Naive thymus-derived CD4-positive, alpha-beta T cell (primary cell): ENCODE data around the gene AGAP1. TPM values are rescaled to one million over a fixed set of nuclear protein-coding genes. Genes with fewer than 3 reads are reported as not detected.

Experiments used
- ATAC-seq: fragments of 150-1000 bp; cut with Tn5 transposase; 2 replicates; pipeline ENCODE4 v1.10.0; 2021; ENCODE audit warnings: mild to moderate bottlenecking, moderate library complexity
- CTCF ChIA-PET: fragments of 350-600 bp; sonication (Branson Sonifier 250); formaldehyde crosslinking; loops from one replicate; lab custom pipeline; 2021; ENCODE audit warnings: antibody characterized with exemption; lab: Charles Lee
- POLR2A ChIA-PET: fragments of 350-600 bp; sonication (Branson Sonifier 250); formaldehyde crosslinking; loops from one replicate; lab custom pipeline; 2021; ENCODE audit warnings: antibody characterized with exemption, inconsistent platforms; lab: Charles Lee
- DNase-seq, 9 donors: peaks; one replicate each; pipeline versions ENCODE4 v3.0.0 to v3.0.0-alpha.2; 2020 to 2022; ENCODE audit warnings: mixed read lengths in 1 of 9
- H3K27ac ChIP-seq: one replicate; pipeline ENCODE4 v1.7.0; 2013; ENCODE audit warnings: mild to moderate bottlenecking, low read depth, low read length, moderate library complexity
- H3K27me3 ChIP-seq, 2 donors: one replicate each; pipeline ENCODE4 v1.7.0; 2013; ENCODE audit warnings: low read length in 2 of 2, mild to moderate bottlenecking in 2 of 2, moderate library complexity in 2 of 2; ENCODE audit not compliant: control insufficient read depth in 2 of 2, insufficient read depth in 2 of 2
- H3K36me3 ChIP-seq, 3 experiments: 1 replicate in 2 of 3; 2 replicates in 1 of 3; pipeline ENCODE4 v1.7.0; 2013; ENCODE audit warnings: low read length in 3 of 3, mild to moderate bottlenecking in 3 of 3, moderate library complexity in 1 of 3; ENCODE audit not compliant: insufficient read depth in 3 of 3, control insufficient read depth in 2 of 3
- H3K4me1 ChIP-seq, 2 donors: one replicate each; pipeline ENCODE4 v1.7.0; 2013; ENCODE audit warnings: low read length in 2 of 2, mild to moderate bottlenecking in 2 of 2, moderate library complexity in 1 of 2; ENCODE audit not compliant: control insufficient read depth in 2 of 2, insufficient read depth in 2 of 2
- H3K4me3 ChIP-seq: 2 replicates; pipeline ENCODE4 v1.7.0; 2013; ENCODE audit warnings: mild to moderate bottlenecking, low read length
- H3K9me3 ChIP-seq, 3 experiments: 1 replicate in 2 of 3; 2 replicates in 1 of 3; pipeline ENCODE4 v1.7.0; 2013; ENCODE audit warnings: low read length in 3 of 3; ENCODE audit not compliant: control insufficient read depth in 2 of 3
- H3K27ac Mint-ChIP-seq, 9 donors: one replicate each; pipeline ENCODE4 v1.8.0; 2020 to 2022; ENCODE audit warnings: mixed read lengths in 9 of 9, mild to moderate bottlenecking in 8 of 9, moderate library complexity in 5 of 9, inconsistent platforms in 2 of 9
- H3K27me3 Mint-ChIP-seq, 5 donors: one replicate each; pipeline ENCODE4 v1.8.0; 2021 to 2022; ENCODE audit warnings: mixed read lengths in 5 of 5, mild to moderate bottlenecking in 1 of 5
- H3K36me3 Mint-ChIP-seq, 5 donors: one replicate each; pipeline ENCODE4 v1.8.0; 2020 to 2022; ENCODE audit warnings: mixed read lengths in 5 of 5, mild to moderate bottlenecking in 3 of 5, inconsistent platforms in 1 of 5
- H3K4me1 Mint-ChIP-seq, 7 donors: one replicate each; pipeline ENCODE4 v1.8.0; 2020 to 2022; ENCODE audit warnings: mixed read lengths in 7 of 7, mild to moderate bottlenecking in 3 of 7, inconsistent platforms in 1 of 7
- H3K4me3 Mint-ChIP-seq, 10 donors: one replicate each; pipeline ENCODE4 v1.8.0; 2020 to 2022; ENCODE audit warnings: mild to moderate bottlenecking in 10 of 10, mixed read lengths in 10 of 10, moderate library complexity in 6 of 10, inconsistent platforms in 2 of 10
- H3K9me3 Mint-ChIP-seq, 11 donors: one replicate each; pipeline ENCODE4 v1.8.0; 2020 to 2022; ENCODE audit warnings: mixed read lengths in 11 of 11, mild to moderate bottlenecking in 4 of 11, inconsistent platforms in 1 of 11, moderate library complexity in 1 of 11
- intact Hi-C, 2 donors: fragments of 100-400 bp; cut with micrococcal nuclease; formaldehyde crosslinking; loops; one replicate each; pipeline ENCODE4 v1.15.1; 2023
- polyA plus RNA-seq, 2 donors: library from polyadenylated mRNA; unstranded; fragments of 300-500 nt; fragmentation: Illumina TruSeq; gene quantifications; one replicate each; pipeline ENCODE4 v1.2.3, GENCODE V29; 2021
- total RNA-seq, 6 experiments: library from RNA in 5 of 6; stranded (reverse) in 5 of 6; gene quantifications; 1 replicate in 5 of 6; 2 replicates in 1 of 6; pipeline ENCODE4 v1.2.3 and lab custom pipeline; 2021 to 2026

Gene AGAP1
- total and polyA plus RNA-seq, 7 experiments from 2014 or later = 0.35 to 9.6 (median 0.85) TPM; not detected in 2

DNA sequence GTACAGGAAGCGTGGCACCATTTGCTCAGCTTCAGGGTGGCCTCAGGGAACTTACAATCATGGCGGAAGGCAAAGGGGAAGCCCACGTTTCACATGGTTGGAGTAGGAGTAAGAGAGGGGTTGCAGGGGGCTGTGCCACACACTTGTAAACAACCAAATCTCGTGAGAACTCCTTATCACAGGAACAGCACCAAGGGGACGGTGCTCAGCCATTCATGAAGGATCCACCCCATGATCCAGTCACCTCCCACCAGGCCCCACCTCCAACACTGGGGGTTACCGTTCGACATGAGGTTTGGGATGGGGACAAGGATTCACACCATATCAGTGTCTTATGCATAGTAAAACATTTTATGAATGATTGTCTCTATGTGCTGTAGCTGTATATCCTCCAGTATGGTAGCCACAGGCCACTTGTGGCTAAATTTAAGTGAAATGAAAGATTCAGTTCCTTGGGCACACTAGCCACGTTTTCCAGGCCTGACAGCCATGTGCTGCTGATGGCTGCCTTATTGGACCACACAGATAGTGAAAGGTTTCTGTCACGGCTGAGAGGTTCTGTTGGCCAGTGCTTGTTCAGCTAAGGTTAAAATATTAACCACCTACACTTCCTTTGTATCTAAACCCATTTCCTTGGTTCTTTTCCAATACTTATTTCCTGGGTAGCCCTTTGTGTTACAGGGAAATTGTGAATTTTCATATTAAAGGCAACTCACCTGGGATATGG, 77.3 kb downstream of the AGAP1 start:
- H3K4me1 Mint-ChIP-seq = peaks cover 0 to 3% (median 0%) of the 10 kb centered on the region in 7 donors
- H3K27ac Mint-ChIP-seq = no peak overlapping the region
- Histone ChIP-seq H3K4me1 (no peaks in the 10 kb centered on the region), H3K27ac (no peak overlapping the region), H3K27me3 (no peaks in the 10 kb centered on the region), H3K36me3 (no peaks in the 10 kb centered on the region), H3K4me3 (no peak overlapping the region), H3K9me3 (no peaks in the 10 kb centered on the region)
- H3K27me3 Mint-ChIP-seq = peaks cover 0 to 38% (median 12%) of the 10 kb centered on the region in 5 donors
- DNase-seq = no peak
- ATAC-seq = no peak
- H3K36me3 Mint-ChIP-seq = no peaks in the 10 kb centered on the region
- H3K4me3 Mint-ChIP-seq = no peak overlapping the region
- ChIA-PET POLR2A (no interaction called here), CTCF (no interaction called here)
- intact Hi-C loops = no loop called here
- H3K9me3 Mint-ChIP-seq = peaks cover 0 to 12% (median 0%) of the 10 kb centered on the region in 11 donors

DNA sequence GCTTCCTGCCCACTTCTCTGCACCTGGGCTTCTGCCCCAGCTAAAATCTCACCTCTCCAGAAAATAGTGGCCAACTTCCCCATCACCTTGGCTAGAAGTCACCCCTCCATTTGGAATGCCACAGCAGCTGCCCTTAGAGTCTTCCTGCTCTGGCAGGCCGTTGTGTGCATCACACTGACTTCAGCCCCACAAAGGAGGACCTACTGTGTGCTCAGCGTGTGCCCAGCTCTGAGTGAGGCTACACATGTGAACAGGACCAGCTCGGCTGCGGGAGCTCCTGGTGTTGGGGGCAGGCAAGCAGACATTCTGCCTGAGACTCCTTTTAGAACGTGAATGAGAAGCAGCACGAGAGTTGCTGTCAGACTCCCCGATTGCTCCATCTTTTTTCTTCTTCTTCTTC, 78.7 kb downstream of the AGAP1 start:
- ChIA-PET CTCF (no interaction called here), POLR2A (no interaction called here)
- Histone ChIP-seq H3K27me3 (no peaks in the 10 kb centered on the region), H3K4me3 (no peak overlapping the region), H3K9me3 (no peaks in the 10 kb centered on the region), H3K27ac (no peak overlapping the region), H3K36me3 (no peaks in the 10 kb centered on the region), H3K4me1 (no peaks in the 10 kb centered on the region)
- H3K36me3 Mint-ChIP-seq = no peaks in the 10 kb centered on the region
- intact Hi-C loops = no loop called here
- peaks cover 0 to 12% (median 0%) of the 10 kb centered on the region in 11 donors for H3K9me3 Mint-ChIP-seq
- peak overlapping the region in 1 of 9 donors; percentile 71 for H3K27ac Mint-ChIP-seq
- peaks cover 0 to 3% (median 0%) of the 10 kb centered on the region in 7 donors for H3K4me1 Mint-ChIP-seq
- DNase-seq (no peak), ATAC-seq (no peak)
- H3K4me3 Mint-ChIP-seq = no peak overlapping the region
- H3K27me3 Mint-ChIP-seq = peaks cover 0 to 26% (median 9%) of the 10 kb centered on the region in 5 donors

- Histone ChIP-seq H3K4me1 (no peaks in the 10 kb centered on the region), H3K27ac (no peak overlapping the region), H3K9me3 (no peaks in the 10 kb centered on the region), H3K36me3 (no peaks in the 10 kb centered on the region), H3K4me3 (no peak overlapping the region), H3K27me3 (no peaks in the 10 kb centered on the region)
- no peak overlapping the region for H3K27ac Mint-ChIP-seq
- H3K4me3 Mint-ChIP-seq = no peak overlapping the region
- peaks cover 0 to 25% (median 9%) of the 10 kb centered on the region in 5 donors for H3K27me3 Mint-ChIP-seq
- H3K4me1 Mint-ChIP-seq = no peaks in the 10 kb centered on the region
- CTCF ChIA-PET = interaction anchor here (0.7 kb wide), 1 partner anchor 672 kb away, joined by 3 read pairs; no protein-coding TSS in a partner anchor
- peaks cover 0 to 8% (median 0%) of the 10 kb centered on the region in 11 donors for H3K9me3 Mint-ChIP-seq
- POLR2A ChIA-PET = no interaction called here
- intact Hi-C loops = no loop called here
- DNase-seq = no peak
- ATAC-seq = no peak
- no peaks in the 10 kb centered on the region for H3K36me3 Mint-ChIP-seq
These were observed 79.7 kb downstream of the AGAP1 start for GRCh38 chr2:235573331-235574221.

GRCh38 chr2:235575431-235575830, 81.6 kb downstream of the AGAP1 start:
- H3K27me3 Mint-ChIP-seq = peaks cover 0 to 26% (median 8%) of the 10 kb centered on the region in 5 donors
- CTCF ChIA-PET = no interaction called here
- intact Hi-C loops = no loop called here
- Histone ChIP-seq H3K36me3 (no peaks in the 10 kb centered on the region), H3K4me3 (no peak overlapping the region), H3K4me1 (no peaks in the 10 kb centered on the region), H3K27ac (no peak overlapping the region), H3K27me3 (no peaks in the 10 kb centered on the region), H3K9me3 (no peaks in the 10 kb centered on the region)
- no peak for DNase-seq
- H3K4me3 Mint-ChIP-seq = no peak overlapping the region
- POLR2A ChIA-PET = no interaction called here
- no peak for ATAC-seq
- no peaks in the 10 kb centered on the region for H3K4me1 Mint-ChIP-seq
- H3K9me3 Mint-ChIP-seq = peaks cover 0 to 4% (median 0%) of the 10 kb centered on the region in 11 donors
- no peak overlapping the region for H3K27ac Mint-ChIP-seq
- no peaks in the 10 kb centered on the region for H3K36me3 Mint-ChIP-seq

DNA sequence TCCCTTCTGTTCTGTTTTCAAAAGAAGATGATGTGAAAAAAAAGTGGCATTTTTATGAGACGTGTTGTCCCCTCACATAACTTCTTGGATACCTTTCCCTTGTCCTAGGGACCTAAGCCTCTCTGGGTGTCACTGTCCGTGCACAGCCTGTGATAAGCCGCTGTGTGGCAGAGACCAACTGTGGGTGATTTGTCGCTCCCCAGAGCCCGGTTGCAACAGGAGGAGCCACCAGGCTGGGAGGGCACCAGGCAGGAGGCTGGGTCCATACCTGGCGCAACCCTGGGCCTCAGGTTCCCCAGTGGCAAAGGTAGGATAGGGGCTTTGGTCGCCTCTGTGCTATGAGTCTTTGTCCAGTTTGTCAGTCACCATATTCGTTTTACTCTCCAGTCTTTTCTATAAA, 82.1 kb downstream of the AGAP1 start:
- DNase-seq (no peak), ATAC-seq (no peak)
- H3K36me3 ChIP-seq = no peaks in the 10 kb centered on the region
- H3K9me3 Mint-ChIP-seq = peaks cover 0 to 4% (median 0%) of the 10 kb centered on the region in 11 donors
- ChIA-PET POLR2A (no interaction called here), CTCF (no interaction called here)
- H3K4me3 ChIP-seq = no peak overlapping the region
- no peak overlapping the region for H3K27ac Mint-ChIP-seq
- H3K27ac ChIP-seq = no peak overlapping the region
- H3K9me3 ChIP-seq = no peaks in the 10 kb centered on the region
- peaks cover 0 to 26% (median 8%) of the 10 kb centered on the region in 5 donors for H3K27me3 Mint-ChIP-seq
- no peak overlapping the region for H3K4me3 Mint-ChIP-seq
- intact Hi-C loops = no loop called here
- H3K36me3 Mint-ChIP-seq = no peaks in the 10 kb centered on the region
- no peaks in the 10 kb centered on the region for H3K4me1 Mint-ChIP-seq
- no peaks in the 10 kb centered on the region for H3K27me3 ChIP-seq
- H3K4me1 ChIP-seq = no peaks in the 10 kb centered on the region

- intact Hi-C loops = no loop called here
- DNase-seq (no peak), ATAC-seq (no peak)
- Histone ChIP-seq H3K4me3 (no peak overlapping the region), H3K36me3 (no peaks in the 10 kb centered on the region), H3K27me3 (no peaks in the 10 kb centered on the region), H3K4me1 (no peaks in the 10 kb centered on the region), H3K27ac (no peak overlapping the region), H3K9me3 (no peaks in the 10 kb centered on the region)
- no peaks in the 10 kb centered on the region for H3K36me3 Mint-ChIP-seq
- peaks cover 0 to 4% (median 0%) of the 10 kb centered on the region in 11 donors for H3K9me3 Mint-ChIP-seq
- ChIA-PET CTCF (no interaction called here), POLR2A (no interaction called here)
- no peaks in the 10 kb centered on the region for H3K4me1 Mint-ChIP-seq
- H3K4me3 Mint-ChIP-seq = no peak overlapping the region
- no peak overlapping the region for H3K27ac Mint-ChIP-seq
- peaks cover 0 to 26% (median 8%) of the 10 kb centered on the region in 5 donors for H3K27me3 Mint-ChIP-seq
These were observed 82.6 kb downstream of the AGAP1 start for GRCh38 chr2:235576337-235576910.
